IMR-90 (cell line): Measurements from ENCODE around the gene GALNT7. TPM values are rescaled to one million over a fixed set of nuclear protein-coding genes. Genes with fewer than 3 reads are reported as not detected.

Experiments
- ATAC-seq: fragments of 200-7000 bp; cut with Tn5 transposase; 2 replicates; pipeline ENCODE4 v1.9.1; 2020; ENCODE audit warnings: low read depth, mild to moderate bottlenecking, moderate library complexity
- BruUV-seq: library from RNA; stranded (reverse); fragments of 400-500 nt; replicated peaks from 2 replicates; lab custom pipeline; 2021; lab: Mats Ljungman, UMichigan
- CTCF ChIA-PET: fragments of 300-600 bp; formaldehyde crosslinking; extraction: SDS; loops from one replicate; lab custom pipeline; 2021; ENCODE audit warnings: antibody characterized with exemption; lab: Yijun Ruan, JAX
- POLR2A ChIA-PET: fragments of 300-600 bp; sonication (Branson Sonifier 250); formaldehyde crosslinking; loops from one replicate; lab custom pipeline; 2022; ENCODE audit warnings: antibody characterized with exemption; ENCODE audit not compliant: unreplicated experiment; lab: Charles Lee
- DNase-seq: peaks from one replicate; pipeline ENCODE4 v3.0.0; 2013
- H2AFZ ChIP-seq: replicated peaks from 2 replicates; pipeline ENCODE3; 2013; ENCODE audit warnings: low read length, mild to moderate bottlenecking; ENCODE audit not compliant: poor library complexity
- H2AK5ac ChIP-seq: 2 replicates; pipeline ENCODE4 v1.6.1; 2013; ENCODE audit warnings: low read depth, low read length, inconsistent platforms
- H2AK9ac ChIP-seq: replicated peaks from 2 replicates; pipeline ENCODE3; 2013; ENCODE audit warnings: mild to moderate bottlenecking, low read depth, low read length, moderate library complexity; ENCODE audit not compliant: poor library complexity
- H2BK120ac ChIP-seq: 2 replicates; pipeline ENCODE4 v1.6.1; 2013; ENCODE audit warnings: low read depth, low read length, inconsistent platforms
- H2BK15ac ChIP-seq: 3 replicates; pipeline ENCODE4 v1.6.1; 2013; ENCODE audit warnings: low read depth, low read length, inconsistent platforms
- H2BK20ac ChIP-seq: 2 replicates; pipeline ENCODE4 v1.6.1; 2013; ENCODE audit warnings: low read depth, mild to moderate bottlenecking, inconsistent platforms, low read length, moderate library complexity
- H2BK5ac ChIP-seq: 2 replicates; pipeline ENCODE4 v1.6.1; 2013; ENCODE audit warnings: mild to moderate bottlenecking, low read depth, low read length, inconsistent platforms; ENCODE audit not compliant: poor library complexity, severe bottlenecking
- H3K14ac ChIP-seq: replicated peaks from 2 replicates; pipeline ENCODE4 v1.6.1; 2013; ENCODE audit warnings: low read depth, low read length, inconsistent platforms
- H3K18ac ChIP-seq: 2 replicates; pipeline ENCODE4 v1.6.1; 2013; ENCODE audit warnings: low read depth, low read length, control low read depth
- H3K23ac ChIP-seq: 2 replicates; pipeline ENCODE4 v1.6.1; 2013; ENCODE audit warnings: low read depth, low read length, inconsistent platforms
- H3K27ac ChIP-seq: 2 replicates; pipeline ENCODE4 v1.5.1; 2013; ENCODE audit warnings: mild to moderate bottlenecking, control low read depth, low read length; ENCODE audit not compliant: insufficient read depth
- H3K27me3 ChIP-seq: 2 replicates; pipeline ENCODE4 v1.6.1; 2013; ENCODE audit warnings: low read length; ENCODE audit not compliant: control insufficient read depth, insufficient read depth
- H3K36me3 ChIP-seq: 2 replicates; pipeline ENCODE4 v1.6.1; 2013; ENCODE audit warnings: low read length, mixed read lengths; ENCODE audit not compliant: control insufficient read depth, insufficient read depth
- H3K4ac ChIP-seq: 2 replicates; pipeline ENCODE4 v1.6.1; 2013; ENCODE audit warnings: low read depth, low read length, inconsistent platforms
- H3K4me1 ChIP-seq: 2 replicates; pipeline ENCODE4 v1.6.1; 2013; ENCODE audit warnings: low read length, mixed read lengths; ENCODE audit not compliant: control insufficient read depth, insufficient read depth
- H3K4me2 ChIP-seq: 2 replicates; pipeline ENCODE4 v1.6.1; 2013; ENCODE audit warnings: low read depth, mild to moderate bottlenecking, control low read depth, low read length, moderate library complexity
- H3K4me3 ChIP-seq: 2 replicates; pipeline ENCODE4 v1.5.1; 2013; ENCODE audit warnings: low read depth, mild to moderate bottlenecking, control low read depth, low read length, moderate library complexity; ENCODE audit not compliant: insufficient read depth
- H3K56ac ChIP-seq: 2 replicates; pipeline ENCODE4 v1.6.1; 2013; ENCODE audit warnings: low read length, inconsistent platforms; ENCODE audit not compliant: insufficient read depth; ENCODE audit errors: extremely low read depth
- H3K79me1 ChIP-seq, 2 experiments: 2 replicates each; pipeline ENCODE4 v1.6.1; 2013; ENCODE audit warnings: low read length in 2 of 2, inconsistent platforms in 1 of 2, low read depth in 1 of 2
- H3K9ac ChIP-seq: 2 replicates; pipeline ENCODE4 v1.6.1; 2013; ENCODE audit warnings: low read depth, low read length, control low read depth
- H3K9me1 ChIP-seq: 2 replicates; pipeline ENCODE4 v1.6.1; 2013; ENCODE audit warnings: low read length, inconsistent platforms; ENCODE audit not compliant: insufficient read depth
- H3K9me3 ChIP-seq: 2 replicates; pipeline ENCODE4 v1.6.1; 2013; ENCODE audit warnings: low read length; ENCODE audit not compliant: control insufficient read depth, insufficient read depth
- H4K20me1 ChIP-seq: 2 replicates; pipeline ENCODE4 v1.6.1; 2013; ENCODE audit warnings: low read length, inconsistent platforms; ENCODE audit not compliant: insufficient read depth
- H4K5ac ChIP-seq: 2 replicates; pipeline ENCODE4 v1.6.1; 2013; ENCODE audit warnings: mild to moderate bottlenecking, low read depth, low read length, control low read depth
- H4K8ac ChIP-seq, 2 experiments: 2 replicates each; pipeline ENCODE4 v1.6.1; 2013; ENCODE audit warnings: low read depth in 2 of 2, low read length in 2 of 2, control low read depth in 1 of 2, inconsistent platforms in 1 of 2
- H4K91ac ChIP-seq: 2 replicates; pipeline ENCODE4 v1.6.1; 2013; ENCODE audit warnings: low read depth, low read length, inconsistent platforms; ENCODE audit not compliant: insufficient read depth
- BHLHE40 ChIP-seq: fragments of 150-350 bp; IDR thresholded peaks from 2 replicates; pipeline ENCODE4 v1.6.1; 2016; ENCODE audit warnings: mild to moderate bottlenecking, low read depth, low read length
- MAFK ChIP-seq: IDR thresholded peaks from 2 replicates; pipeline ENCODE4 v1.6.1; 2012; ENCODE audit warnings: low read depth, low read length, improper control_type of control experiment
- RAD21 ChIP-seq: IDR thresholded peaks from 2 replicates; pipeline ENCODE4 v1.6.1; 2012; ENCODE audit warnings: low read length, improper control_type of control experiment
- RCOR1 ChIP-seq: IDR thresholded peaks from 2 replicates; pipeline ENCODE4 v1.6.1; 2012; ENCODE audit warnings: mild to moderate bottlenecking, low read length, improper control_type of control experiment; ENCODE audit not compliant: insufficient replicate concordance
- USF2 ChIP-seq: fragments of 150-350 bp; IDR thresholded peaks from 2 replicates; pipeline ENCODE4 v1.6.1; 2017; ENCODE audit warnings: mild to moderate bottlenecking, antibody characterized with exemption, low read length, low read depth
- WGBS, 2 experiments: methylation state at CpG; one replicate each; pipeline versions ENCODE4 v1.1.5 to v1.1.7; 2013; ENCODE audit warnings: missing lambda C conversion rate in 2 of 2; ENCODE audit not compliant: insufficient read length in 1 of 2; ENCODE audit errors: extremely low coverage in 2 of 2; 5-methylcytosine and 5-hydroxymethylcytosine counted together
- dilution Hi-C: fragments of 300-500 bp; cut with HindIII; formaldehyde crosslinking; loops from one replicate; pipeline ENCODE4 v1.14.3; 2018; ENCODE audit warnings: low sequenced_read_pairs; ENCODE audit not compliant: unreplicated experiment
- in situ Hi-C: fragments of 300-500 bp; cut with MboI; formaldehyde crosslinking; loops from 3 replicates; pipeline ENCODE4 v1.14.3; 2019; ENCODE audit warnings: low sequenced_read_pairs, inconsistent platforms, mixed read lengths
- intact Hi-C: fragments of 100-400 bp; cut with micrococcal nuclease; formaldehyde crosslinking; loops from 2 replicates; pipeline ENCODE4 v1.10.0; 2022
- polyA plus RNA-seq, 3 experiments: library from polyadenylated mRNA; depleted of rRNA; stranded (reverse); fragments of >200 nt; gene quantifications; 2 replicates each; pipeline ENCODE4 v1.2.3, GENCODE V29; 2012; ENCODE audit warnings: low replicate concordance in 1 of 3
- total RNA-seq: library from RNA; depleted of rRNA; stranded (reverse); fragments of >200 nt; gene quantifications from 2 replicates; pipeline ENCODE4 v1.2.3, GENCODE V29; 2012
- TF ChIP-seq, protein P1 (sequence below): fragments of 150-350 bp; IDR thresholded peaks from 2 replicates; pipeline ENCODE4 v1.6.1; 2016; ENCODE audit warnings: low read depth, mild to moderate bottlenecking, low read length, moderate library complexity, borderline replicate concordance

The GALNT7 gene
- total and polyA plus RNA-seq, 2 of the 4 experiments (the other 2 are of a cell fraction), result 19.1 to 31.2 TPM

DNA sequence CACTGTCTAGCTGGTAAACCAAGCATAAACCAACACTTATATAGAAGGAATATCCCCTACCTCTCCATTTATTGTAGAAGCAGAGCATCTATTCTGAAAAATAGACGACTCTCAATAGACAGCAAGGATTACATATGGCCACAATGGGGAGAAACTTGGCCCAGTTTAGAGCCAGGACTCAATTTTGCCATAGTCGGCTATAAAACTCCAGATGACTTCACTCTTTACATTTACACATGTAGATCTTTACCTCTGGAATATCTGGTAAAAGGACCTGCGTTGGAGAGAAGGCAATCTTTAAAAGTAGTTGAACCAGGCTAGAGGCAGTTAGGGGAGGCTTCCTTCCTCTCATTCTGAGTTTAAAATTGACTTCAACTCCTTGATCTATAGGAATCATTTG is 88.2 kb downstream of the GALNT7 start:
- no peak overlapping the region for H3K23ac ChIP-seq
- H3K18ac ChIP-seq, result no peak overlapping the region
- dilution Hi-C loops (loop anchor here (25.0 kb wide), 1 partner anchor 245 kb away; no protein-coding TSS in a partner anchor), intact Hi-C loops (loop anchor here (1.0 to 10.0 kb wide), 5 partner anchors 44 to 425 kb away; no protein-coding TSS in a partner anchor), in situ Hi-C loops (loop anchor here (5.0 kb wide), 1 partner anchor 235 kb away; no protein-coding TSS in a partner anchor)
- H3K4me3 ChIP-seq, result no peak overlapping the region
- H2AK9ac ChIP-seq, result no peak overlapping the region
- no peaks in the 10 kb centered on the region for H3K36me3 ChIP-seq
- no peak overlapping the region for H3K27ac ChIP-seq
- peaks cover 0 to 5% of the 10 kb centered on the region in 2 experiments; a peak in 2 of 4 replicates for H3K79me1 ChIP-seq
- peaks cover 12% of the 10 kb centered on the region for H4K20me1 ChIP-seq
- H3K4me1 ChIP-seq, result peaks cover 2% of the 10 kb centered on the region
- no peak overlapping the region for H4K91ac ChIP-seq
- no peak overlapping the region for H2BK5ac ChIP-seq
- peaks cover 5% of the 10 kb centered on the region for H3K9me3 ChIP-seq
- H4K8ac ChIP-seq, result no peak overlapping the region
- POLR2A ChIA-PET, result no interaction called here
- no peak overlapping the region for H2BK15ac ChIP-seq
- no peak overlapping the region for H3K56ac ChIP-seq
- no peak overlapping the region for H2BK120ac ChIP-seq
- no peak overlapping the region for H2AFZ ChIP-seq
- no peak overlapping the region for H4K5ac ChIP-seq
- H3K4ac ChIP-seq, result no peak overlapping the region
- no peak overlapping the region for H3K14ac ChIP-seq
- H3K27me3 ChIP-seq, result peaks cover 2% of the 10 kb centered on the region
- H2BK20ac ChIP-seq, result no peak overlapping the region
- no CpG with 5 or more reads among the region's 3 CpGs for WGBS, 2 experiments
- no peak for ATAC-seq
- H3K9ac ChIP-seq, result no peak overlapping the region
- BruUV-seq, result no TSS peak
- no peak for DNase-seq
- CTCF ChIA-PET, result interaction anchor here (0.7 to 2.1 kb wide), 9 partner anchors 14 to 243 kb away, joined by 3 to 26 read pairs (median 4); no protein-coding TSS in a partner anchor
- no peak overlapping the region for H2AK5ac ChIP-seq
- no peak overlapping the region for H3K4me2 ChIP-seq
- TF ChIP-seq, protein P1, sequence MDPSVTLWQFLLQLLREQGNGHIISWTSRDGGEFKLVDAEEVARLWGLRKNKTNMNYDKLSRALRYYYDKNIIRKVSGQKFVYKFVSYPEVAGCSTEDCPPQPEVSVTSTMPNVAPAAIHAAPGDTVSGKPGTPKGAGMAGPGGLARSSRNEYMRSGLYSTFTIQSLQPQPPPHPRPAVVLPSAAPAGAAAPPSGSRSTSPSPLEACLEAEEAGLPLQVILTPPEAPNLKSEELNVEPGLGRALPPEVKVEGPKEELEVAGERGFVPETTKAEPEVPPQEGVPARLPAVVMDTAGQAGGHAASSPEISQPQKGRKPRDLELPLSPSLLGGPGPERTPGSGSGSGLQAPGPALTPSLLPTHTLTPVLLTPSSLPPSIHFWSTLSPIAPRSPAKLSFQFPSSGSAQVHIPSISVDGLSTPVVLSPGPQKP, result no peak
- no peak for TF ChIP-seq USF2
- TF ChIP-seq RCOR1, result no peak
- TF ChIP-seq RAD21, result no peak
- peak; percentile 82 for TF ChIP-seq MAFK
- TF ChIP-seq BHLHE40, result no peak
- H3K9me1 ChIP-seq, result peaks cover 3% of the 10 kb centered on the region; the same call in 1 of the 2 replicates
